HEK293 (cell line): ENCODE measurements around the gene SNAPIN.
"Not testable (repeated sequence)": the region's sequence is repeated elsewhere in the genome, so short reads cannot be mapped to it uniquely, and the experiment has no call there.

ENCODE experiments used
- CTCF ChIP-seq: fragments of 450-650 bp; formaldehyde crosslinking; IDR thresholded peaks from 2 replicates; pipeline ENCODE4 v1.5.1; 2016; ENCODE audit warnings: missing biosample characterization, missing genetic modification characterization
- KLF1 ChIP-seq: fragments of 450-650 bp; formaldehyde crosslinking; IDR thresholded peaks from 2 replicates; pipeline ENCODE4 v1.5.1; 2016; ENCODE audit warnings: missing biosample characterization, missing genetic modification characterization
- PBX3 ChIP-seq: sonication (generic); formaldehyde crosslinking; IDR thresholded peaks from 2 replicates; pipeline ENCODE4 v1.8.1; 2022; ENCODE audit warnings: mild to moderate bottlenecking, moderate library complexity, missing genetic modification reagents
- REST ChIP-seq: fragments of 450-650 bp; formaldehyde crosslinking; IDR thresholded peaks from 2 replicates; pipeline ENCODE4 v1.5.1; 2016; ENCODE audit warnings: missing biosample characterization, missing genetic modification characterization
- ZSCAN5A ChIP-seq: fragments of 450-650 bp; formaldehyde crosslinking; IDR thresholded peaks from 2 replicates; pipeline ENCODE4 v1.5.1; 2016; ENCODE audit warnings: missing biosample characterization, missing genetic modification characterization

GRCh38 chr1:153640213-153640612 is 18.3 kb upstream of the SNAPIN start:
- TF ChIP-seq REST (tag by site-specific recombination); ZSCAN5A; CTCF; PBX3 (CRISPR knock-in tag); KLF1 (tag by site-specific recombination): not testable (repeated sequence)
